ENCODE data around the gene SH3PXD2A. TPM values are rescaled to one million over a fixed set of nuclear protein-coding genes. Genes with fewer than 3 reads are reported as not detected.

SH3PXD2A gene
- total and polyA plus RNA-seq, 2 of the 4 experiments (the other 2 are of a cell fraction) = 6.3 to 23.0 TPM

GRCh38 chr10:103792547-103792946 is 62.8 kb downstream of the SH3PXD2A start:
- H2BK120ac ChIP-seq (ENCODE audit: low read depth, low read length) = no peak overlapping the region

More at GRCh38 chr10:103792547-103792946, 62.8 kb downstream of the SH3PXD2A start:
- H3K4ac ChIP-seq (ENCODE audit: low read depth, low read length) = no peak overlapping the region
- no peaks in the 10 kb centered on the region for H4K20me1 ChIP-seq (ENCODE audit: insufficient read depth, low read length)
- H3K9ac ChIP-seq (ENCODE audit: low read depth, low read length) = no peak overlapping the region
- no peak overlapping the region for H3K27ac ChIP-seq (ENCODE audit: insufficient read depth, low read length)
- no peaks in the 10 kb centered on the region for H3K36me3 ChIP-seq (ENCODE audit: control insufficient read depth, insufficient read depth, low read length)
- WGBS, 2 experiments (ENCODE audit: extremely low coverage in 2 of 2, insufficient read length in 1 of 2) = no CpG with 5 or more reads among the region's 2 CpGs
- CTCF ChIA-PET = interaction anchor here (1.0 kb wide), 1 partner anchor 11 kb away, joined by 3 read pairs; no protein-coding TSS in a partner anchor
- no peak overlapping the region for H3K4me3 ChIP-seq (ENCODE audit: insufficient read depth, low read depth, low read length)
- TF ChIP-seq CEBPB (IDR thresholded peaks at IDR 0.05; ENCODE audit: low read depth, low read length) (peak; percentile 19; the same call in 1 of the 2 replicates), BHLHE40 (IDR thresholded peaks at IDR 0.05; ENCODE audit: low read depth, low read length) (no peak), POLR2A (IDR thresholded peaks at IDR 0.05; ENCODE audit: low read depth, low read length) (no peak), CHD1 (IDR thresholded peaks at IDR 0.05; ENCODE audit: low read depth, low read length) (no peak)
- intact Hi-C loops (cut with micrococcal nuclease) = no loop called here
- H3K9me3 ChIP-seq (ENCODE audit: control insufficient read depth, insufficient read depth, low read length) = no peaks in the 10 kb centered on the region
- no peaks in the 10 kb centered on the region for H3K79me1 ChIP-seq (ENCODE audit: low read depth in 1 of 2, low read length in 2 of 2)
- H3K4me1 ChIP-seq (ENCODE audit: control insufficient read depth, insufficient read depth, low read length) = peaks cover 2% of the 10 kb centered on the region
- in situ Hi-C loops (cut with MboI; ENCODE audit: low sequenced_read_pairs) = no loop called here
- H3K23ac ChIP-seq (ENCODE audit: low read depth, low read length) = no peak overlapping the region
- H2AK9ac ChIP-seq (replicated peaks; ENCODE audit: low read depth, low read length, poor library complexity) = no peak overlapping the region
- H3K9me1 ChIP-seq (ENCODE audit: insufficient read depth, low read length) = peaks cover 7% of the 10 kb centered on the region
- peak overlapping the region; percentile 35; the same call in 1 of the 2 replicates for H2AK5ac ChIP-seq (ENCODE audit: low read depth, low read length)
- POLR2A ChIA-PET (ENCODE audit: unreplicated experiment) = interaction anchor here (0.8 kb wide), 1 partner anchor 33 kb away, joined by 13 read pairs; no protein-coding TSS in a partner anchor
- H3K27me3 ChIP-seq (ENCODE audit: control insufficient read depth, insufficient read depth, low read length) = no peaks in the 10 kb centered on the region
- no peak overlapping the region for H3K14ac ChIP-seq (replicated peaks; ENCODE audit: low read depth, low read length)
- no peak overlapping the region for H4K91ac ChIP-seq (ENCODE audit: insufficient read depth, low read depth, low read length)
- peak; percentile 77 for ATAC-seq (ENCODE audit: low read depth)
- no peak overlapping the region for H2AFZ ChIP-seq (replicated peaks; ENCODE audit: low read length, poor library complexity)
- no peak overlapping the region; the same call in 1 of the 2 replicates for H3K4me2 ChIP-seq (ENCODE audit: low read depth, low read length)
- H3K18ac ChIP-seq (ENCODE audit: low read depth, low read length) = no peak overlapping the region
- H4K5ac ChIP-seq (ENCODE audit: low read depth, low read length) = no peak overlapping the region
- H2BK20ac ChIP-seq (ENCODE audit: low read depth, low read length) = no peak overlapping the region
- no peak overlapping the region for H2BK15ac ChIP-seq (ENCODE audit: low read depth, low read length)
- H2BK5ac ChIP-seq (ENCODE audit: low read depth, low read length, poor library complexity, severe bottlenecking) = no peak overlapping the region
- dilution Hi-C loops (cut with HindIII; ENCODE audit: low sequenced_read_pairs, unreplicated experiment) = no loop called here
- peak; percentile 69 for DNase-seq
- H4K8ac ChIP-seq (ENCODE audit: low read depth in 2 of 2, low read length in 2 of 2) = no peak overlapping the region
- H3K56ac ChIP-seq (ENCODE audit: extremely low read depth, insufficient read depth, low read length) = no peak overlapping the region
- no TSS peak for BruUV-seq (replicated peaks)
